GM12864 (cell line): ENCODE data around the gene CEP112.

ENCODE experiments used
- DNase-seq: peaks from one replicate; pipeline ENCODE4 v3.0.0-alpha.2; 2011; ENCODE audit warnings: low read depth
- H3K4me3 ChIP-seq: 2 replicates; pipeline ENCODE4 v1.5.1; 2011; ENCODE audit warnings: mild to moderate bottlenecking, low read depth, low read length, control low read depth
- CTCF ChIP-seq: IDR thresholded peaks from 2 replicates; pipeline ENCODE4 v1.5.1; 2011; ENCODE audit warnings: low read depth, mild to moderate bottlenecking, moderate library complexity, low read length, control low read depth, inconsistent platforms; ENCODE audit errors: missing control alignments

Gene CEP112

GRCh38 chr17:65634533-65634932 lies 557.4 kb downstream of the CEP112 start:
- no peak for TF ChIP-seq CTCF
- DNase-seq = no peak
- no peak overlapping the region for H3K4me3 ChIP-seq

- DNase-seq = no peak
- no peak overlapping the region for H3K4me3 ChIP-seq
- no peak for TF ChIP-seq CTCF
Measured at GRCh38 chr17:65633988-65634387, 557.9 kb downstream of the CEP112 start.

- H3K4me3 ChIP-seq = no peak overlapping the region
- no peak for DNase-seq
- no peak for TF ChIP-seq CTCF
Measured at GRCh38 chr17:65633146-65633881, 558.6 kb downstream of the CEP112 start.

GRCh38 chr17:65630502-65630901 lies 561.4 kb downstream of the CEP112 start:
- no peak for TF ChIP-seq CTCF
- H3K4me3 ChIP-seq = no peak overlapping the region
- no peak for DNase-seq

- no peak for TF ChIP-seq CTCF
- no peak for DNase-seq
- H3K4me3 ChIP-seq = no peak overlapping the region
Measured at GRCh38 chr17:65629234-65629690, 562.7 kb downstream of the CEP112 start.

- no peak for TF ChIP-seq CTCF
- DNase-seq = no peak
- no peak overlapping the region for H3K4me3 ChIP-seq
Measured at GRCh38 chr17:65628644-65629036, 563.3 kb downstream of the CEP112 start.
